ENCODE measurements around the gene C1orf226.

C1orf226 gene

DNA sequence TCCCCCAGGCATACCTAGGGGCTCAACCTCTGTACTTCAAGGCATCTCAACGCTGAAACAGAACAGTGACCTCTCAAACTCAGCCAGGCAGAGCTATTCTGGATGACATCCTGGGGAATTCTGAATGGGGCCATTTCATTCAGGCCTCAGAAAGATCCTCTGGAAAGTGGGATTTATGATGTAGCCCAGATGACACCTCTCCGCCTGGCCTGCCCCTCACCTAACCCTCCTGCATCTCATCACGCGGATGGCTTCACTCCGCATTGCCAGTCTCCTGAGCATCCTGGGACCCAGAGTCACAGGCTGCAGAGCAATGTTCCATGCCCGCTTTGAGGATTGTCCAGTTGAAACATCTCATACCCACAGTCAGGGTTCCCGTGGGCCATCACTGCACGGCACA is 6.1 kb upstream of the C1orf226 start:
- no peaks in the 10 kb centered on the region for H3K27me3 ChIP-seq
- H3K36me3 ChIP-seq: no peaks in the 10 kb centered on the region
- H3K4me3 ChIP-seq (ENCODE audit: low read depth, low read length): no peak overlapping the region

DNA sequence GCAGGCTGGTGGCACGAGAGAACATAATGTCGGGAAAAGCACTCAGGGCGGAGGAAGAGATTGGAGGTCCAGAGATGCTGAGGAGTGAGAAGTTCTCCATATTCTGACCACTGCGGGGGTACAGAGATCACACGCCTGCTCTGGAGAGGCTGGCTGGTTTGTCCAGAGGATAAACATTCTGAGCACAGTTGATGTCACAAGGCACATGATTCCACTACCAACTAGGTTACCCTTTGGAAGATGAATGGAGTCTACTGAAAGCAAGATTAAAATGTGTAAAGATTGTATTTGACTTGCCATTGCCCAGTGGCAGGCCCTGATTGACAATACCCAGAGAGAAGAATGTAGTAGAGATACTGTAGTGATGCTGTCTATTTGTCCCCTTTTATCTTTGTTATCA is 4.8 kb upstream of the C1orf226 start, which contains the start of gene SPATA46:
TSS of gene SPATA46 (minus strand) at position 164 of the 400 bp plus-strand sequence. CDS start at position 100, 64 bp downstream.
- Histone ChIP-seq H3K4me3 (ENCODE audit: low read depth, low read length) (no peak within 1 kb of the TSS), H3K36me3 (no peaks in the 10 kb centered on the region), H3K27me3 (no peaks in the 10 kb centered on the region), H3K9me3 (no peaks in the 10 kb centered on the region; the same call in 1 of the 2 replicates), H3K4me1 (peaks cover 9% of the 10 kb centered on the region)
- DNase-seq: no peak
- TF ChIP-seq, protein P1, sequence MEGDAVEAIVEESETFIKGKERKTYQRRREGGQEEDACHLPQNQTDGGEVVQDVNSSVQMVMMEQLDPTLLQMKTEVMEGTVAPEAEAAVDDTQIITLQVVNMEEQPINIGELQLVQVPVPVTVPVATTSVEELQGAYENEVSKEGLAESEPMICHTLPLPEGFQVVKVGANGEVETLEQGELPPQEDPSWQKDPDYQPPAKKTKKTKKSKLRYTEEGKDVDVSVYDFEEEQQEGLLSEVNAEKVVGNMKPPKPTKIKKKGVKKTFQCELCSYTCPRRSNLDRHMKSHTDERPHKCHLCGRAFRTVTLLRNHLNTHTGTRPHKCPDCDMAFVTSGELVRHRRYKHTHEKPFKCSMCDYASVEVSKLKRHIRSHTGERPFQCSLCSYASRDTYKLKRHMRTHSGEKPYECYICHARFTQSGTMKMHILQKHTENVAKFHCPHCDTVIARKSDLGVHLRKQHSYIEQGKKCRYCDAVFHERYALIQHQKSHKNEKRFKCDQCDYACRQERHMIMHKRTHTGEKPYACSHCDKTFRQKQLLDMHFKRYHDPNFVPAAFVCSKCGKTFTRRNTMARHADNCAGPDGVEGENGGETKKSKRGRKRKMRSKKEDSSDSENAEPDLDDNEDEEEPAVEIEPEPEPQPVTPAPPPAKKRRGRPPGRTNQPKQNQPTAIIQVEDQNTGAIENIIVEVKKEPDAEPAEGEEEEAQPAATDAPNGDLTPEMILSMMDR (IDR thresholded peaks at IDR 0.05; ENCODE audit: low read depth, low read length): no peak

More for the DNA sequence above, 6.1 kb upstream of the C1orf226 start:
- Histone ChIP-seq H3K9me3 (no peaks in the 10 kb centered on the region), H3K4me1 (peaks cover 9% of the 10 kb centered on the region)
- TF ChIP-seq, protein P1 (IDR thresholded peaks at IDR 0.05; ENCODE audit: low read depth, low read length): no peak
- DNase-seq: no peak

DNA sequence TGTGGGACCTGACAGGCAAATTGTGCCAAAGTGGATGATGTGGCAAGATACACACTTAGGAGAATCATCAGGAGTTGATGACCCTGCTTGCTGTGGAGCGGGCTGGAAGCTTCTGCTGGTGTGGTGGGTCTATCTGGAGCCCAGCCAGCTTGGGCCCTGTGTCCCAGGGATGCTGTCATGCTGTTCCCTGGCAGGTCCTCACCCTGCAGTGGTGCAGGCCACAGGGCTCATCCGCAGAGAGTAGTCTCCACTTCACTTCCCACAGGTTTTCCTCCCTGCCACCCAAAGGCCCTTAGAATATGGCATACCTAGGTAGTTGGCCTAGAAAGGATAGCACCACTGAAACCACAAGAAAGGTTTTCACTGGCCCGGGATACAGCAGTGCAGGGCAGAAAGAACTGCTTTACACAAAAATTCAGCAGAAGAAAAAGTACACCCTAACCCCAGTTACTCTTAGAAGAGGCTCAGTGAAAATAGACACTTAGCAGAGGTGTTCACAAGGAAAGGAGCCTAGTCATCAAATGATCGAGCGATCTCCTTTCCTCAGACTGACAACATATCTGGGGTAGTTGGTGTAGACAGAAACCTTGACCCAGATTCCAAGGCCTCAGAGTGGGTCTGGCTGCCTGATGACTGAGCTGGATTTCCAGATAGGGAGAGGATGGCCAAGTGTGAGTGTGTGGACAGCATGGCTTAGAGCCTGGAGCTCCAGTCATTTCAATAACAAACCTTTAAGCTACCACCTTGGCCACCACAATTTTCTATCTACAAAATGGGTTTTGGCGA is 1.3 kb upstream of the C1orf226 start:
- Histone ChIP-seq H3K36me3 (no peaks in the 10 kb centered on the region), H3K9me3 (no peaks in the 10 kb centered on the region; the same call in 1 of the 2 replicates), H3K4me1 (no peaks in the 10 kb centered on the region), H3K4me3 (ENCODE audit: low read depth, low read length) (no peak overlapping the region), H3K27me3 (no peaks in the 10 kb centered on the region)
- TF ChIP-seq, protein P1 (IDR thresholded peaks at IDR 0.05; ENCODE audit: low read depth, low read length): no peak
- no peak for DNase-seq

DNA sequence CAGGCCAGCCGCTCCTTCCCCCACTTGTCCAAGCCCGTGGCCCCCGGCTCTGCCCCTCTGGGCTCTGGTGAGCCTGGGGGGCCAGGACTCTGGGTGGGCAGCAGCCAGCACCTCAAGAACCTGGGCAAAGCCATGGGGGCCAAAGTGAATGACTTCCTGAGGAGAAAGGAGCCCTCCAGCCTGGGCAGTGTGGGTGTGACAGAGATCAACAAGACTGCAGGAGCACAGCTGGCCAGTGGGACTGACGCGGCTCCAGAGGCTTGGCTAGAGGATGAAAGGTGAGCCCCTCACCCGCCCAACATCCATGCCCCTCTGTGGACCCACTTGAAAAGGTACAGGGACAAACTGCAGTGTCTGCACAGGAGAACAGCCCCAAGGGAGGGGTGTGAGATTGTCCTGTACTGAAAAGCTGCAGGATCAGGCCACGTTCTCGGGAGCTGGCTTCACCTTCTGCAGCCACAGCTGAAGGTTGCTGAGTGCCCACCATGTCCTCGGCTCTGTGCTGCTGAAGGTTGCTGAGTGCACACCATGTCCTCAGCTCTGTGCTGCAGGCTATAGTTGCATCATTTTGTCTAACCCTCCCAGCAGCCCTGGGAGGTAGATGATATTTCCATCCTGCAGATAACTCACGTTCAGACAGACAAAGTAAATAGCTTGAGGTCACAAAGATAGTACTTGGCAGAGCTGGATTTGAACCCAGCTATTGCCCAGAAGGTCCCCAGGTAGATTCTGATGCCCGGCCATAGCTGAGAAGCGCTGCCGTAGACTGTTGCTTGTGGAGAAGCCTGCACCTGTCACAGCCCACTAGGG is 618 bp downstream of the C1orf226 start:
- Histone ChIP-seq H3K4me3 (ENCODE audit: low read depth, low read length) (no peak overlapping the region), H3K4me1 (no peaks in the 10 kb centered on the region), H3K9me3 (no peaks in the 10 kb centered on the region; the same call in 1 of the 2 replicates), H3K36me3 (no peaks in the 10 kb centered on the region), H3K27me3 (no peaks in the 10 kb centered on the region)
- TF ChIP-seq, protein P1 (IDR thresholded peaks at IDR 0.05; ENCODE audit: low read depth, low read length): no peak
- no peak for DNase-seq

DNA sequence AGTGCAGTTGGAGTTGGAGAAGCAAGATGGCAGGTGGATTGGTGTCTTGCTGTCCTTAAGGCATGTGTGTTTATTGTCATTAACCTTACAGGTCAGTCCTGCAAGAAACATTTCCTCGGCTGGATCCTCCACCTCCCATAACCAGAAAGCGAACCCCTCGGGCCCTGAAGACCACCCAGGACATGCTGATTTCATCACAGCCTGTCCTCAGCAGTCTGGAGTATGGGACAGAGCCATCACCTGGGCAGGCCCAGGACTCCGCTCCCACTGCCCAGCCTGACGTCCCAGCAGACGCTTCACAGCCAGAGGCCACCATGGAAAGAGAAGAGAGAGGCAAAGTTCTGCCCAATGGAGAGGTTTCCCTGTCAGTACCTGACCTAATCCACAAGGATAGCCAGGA is 1.6 kb downstream of the C1orf226 start:
- Histone ChIP-seq H3K4me1 (no peaks in the 10 kb centered on the region), H3K36me3 (no peaks in the 10 kb centered on the region), H3K4me3 (ENCODE audit: low read depth, low read length) (no peak overlapping the region), H3K27me3 (no peaks in the 10 kb centered on the region), H3K9me3 (no peaks in the 10 kb centered on the region; the same call in 1 of the 2 replicates)
- TF ChIP-seq, protein P1 (IDR thresholded peaks at IDR 0.05; ENCODE audit: low read depth, low read length): no peak
- DNase-seq: no peak
